ENCODE data around the gene CACNG7. TPM values are rescaled to one million over a fixed set of nuclear protein-coding genes. Genes with fewer than 3 reads are reported as not detected.

The CACNG7 gene, protein sequence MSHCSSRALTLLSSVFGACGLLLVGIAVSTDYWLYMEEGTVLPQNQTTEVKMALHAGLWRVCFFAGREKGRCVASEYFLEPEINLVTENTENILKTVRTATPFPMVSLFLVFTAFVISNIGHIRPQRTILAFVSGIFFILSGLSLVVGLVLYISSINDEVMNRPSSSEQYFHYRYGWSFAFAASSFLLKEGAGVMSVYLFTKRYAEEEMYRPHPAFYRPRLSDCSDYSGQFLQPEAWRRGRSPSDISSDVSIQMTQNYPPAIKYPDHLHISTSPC
- not detected in 2 replicates for total RNA-seq

DNA sequence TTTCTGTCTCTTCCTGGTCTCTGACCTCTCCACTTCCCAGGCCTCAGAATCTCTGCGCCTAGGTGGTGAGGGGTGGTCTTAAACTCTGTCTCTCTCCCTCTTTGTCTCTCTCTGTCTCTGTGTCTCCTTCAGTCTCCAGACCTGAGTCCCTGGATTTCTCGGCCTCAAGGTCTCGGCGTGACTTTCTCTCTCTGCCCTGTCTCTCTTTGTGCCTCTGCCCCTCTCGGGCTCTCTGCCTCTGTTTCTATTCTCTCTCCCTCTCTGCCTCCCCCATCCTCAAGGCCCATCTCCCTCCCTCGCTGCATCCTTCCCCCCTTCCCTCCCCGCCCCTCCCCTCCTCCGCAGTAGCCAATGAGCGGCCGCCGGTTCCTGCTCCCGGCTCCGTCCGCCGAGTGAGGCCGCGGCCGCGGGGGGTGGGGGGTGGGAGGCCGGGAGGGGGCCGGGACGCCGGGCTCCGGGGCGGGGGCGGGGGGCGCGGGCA is at the start of gene CACNG7:
TSS of gene CACNG7 (plus strand) at position 344 of the 481 bp plus-strand sequence. CDS start 3,554 bp downstream, outside the sequence.

DNA sequence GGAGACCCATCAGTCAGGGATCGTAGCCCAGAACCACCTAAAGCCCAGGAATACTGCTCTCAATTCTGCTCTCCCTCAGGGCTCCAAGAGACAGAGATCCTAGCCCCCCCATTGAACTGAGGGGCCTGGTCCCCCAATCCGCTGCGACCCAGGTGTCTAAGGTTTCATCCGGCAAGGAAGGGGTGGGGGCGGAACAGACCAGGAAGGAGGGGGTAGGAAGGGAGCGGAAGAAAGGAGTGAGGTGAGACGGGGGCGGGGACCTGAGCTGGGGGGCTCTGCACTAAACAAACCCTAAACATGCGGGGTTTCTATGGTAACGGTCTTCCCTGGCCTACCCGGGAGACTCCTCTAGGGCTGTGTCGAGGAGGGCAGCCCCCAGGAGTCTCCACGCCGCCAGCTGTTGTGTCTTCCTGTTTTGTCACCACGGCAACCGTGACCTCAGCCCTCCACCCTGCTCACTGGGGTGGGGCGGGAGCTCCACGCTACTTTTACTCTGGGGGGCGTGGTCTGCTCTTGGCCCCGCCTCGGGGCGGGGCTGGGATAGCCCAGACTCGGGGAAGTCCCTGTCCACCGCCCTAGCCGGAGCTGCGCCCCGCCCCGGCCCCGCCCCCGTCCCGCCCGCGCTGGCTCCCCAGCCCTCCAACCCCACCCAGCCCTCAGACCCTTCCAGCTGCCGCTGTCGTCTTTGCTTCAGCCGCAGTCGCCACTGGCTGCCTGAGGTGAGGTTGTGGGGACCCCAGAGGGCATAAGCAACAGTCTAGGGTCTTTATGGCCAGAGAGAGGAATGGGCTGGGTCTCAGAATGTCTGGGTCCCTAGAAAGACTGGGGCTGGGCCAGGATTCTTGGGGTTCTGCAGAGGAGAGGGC is 41.6 kb upstream of the CACNG7 start, which contains the start of gene MYADM:
TSS of gene MYADM (plus strand) at position 659 of the 866 bp plus-strand sequence. CDS start 5,647 bp downstream, outside the sequence.

DNA sequence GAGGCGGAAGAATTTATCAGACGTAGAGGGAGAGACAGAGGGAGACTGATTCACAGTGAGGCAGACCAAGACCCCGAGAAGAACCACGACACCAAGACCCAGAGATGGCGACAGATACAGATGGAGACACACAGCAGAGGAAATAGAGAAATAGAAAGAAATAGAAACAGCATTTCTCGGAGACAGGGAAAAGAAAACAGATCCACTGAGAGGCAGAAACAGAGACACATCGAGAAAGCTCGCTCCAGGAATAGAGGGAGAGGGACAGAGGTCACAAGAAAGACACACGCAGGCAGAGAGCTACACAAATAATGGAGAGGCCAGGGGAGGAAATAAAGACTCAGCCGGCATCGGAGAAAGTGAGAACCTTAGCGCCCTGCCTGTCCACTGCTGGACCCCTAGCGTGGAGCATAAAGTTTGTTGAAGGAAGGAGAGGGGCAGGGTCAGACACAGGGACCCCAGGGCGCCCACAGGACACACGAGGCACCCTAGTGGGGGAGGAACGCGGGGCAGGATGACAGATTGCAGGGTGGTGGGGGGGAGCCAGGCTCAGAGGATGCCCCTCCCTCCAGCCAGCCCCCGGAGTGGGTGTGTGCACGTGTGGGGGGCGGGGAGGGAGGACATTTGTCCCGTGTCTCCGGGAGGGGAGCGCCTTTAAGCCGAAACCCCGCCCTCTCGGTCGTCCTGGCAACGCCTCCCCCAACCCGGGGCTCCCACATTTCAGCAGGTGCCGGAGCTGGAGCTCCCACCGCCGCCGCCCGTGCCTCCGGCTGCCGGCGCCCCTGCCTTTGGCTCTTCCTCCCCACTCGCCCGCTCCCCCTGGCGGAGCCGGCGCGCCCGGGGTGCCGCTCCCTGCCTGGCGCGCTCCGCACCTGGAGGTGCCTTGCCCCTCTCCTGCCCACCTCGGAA is 27.3 kb upstream of the CACNG7 start, which contains the start of gene PRKCG:
TSS of gene PRKCG (plus strand) at position 716 of the 909 bp plus-strand sequence. CDS start 298 bp downstream, outside the sequence.

DNA sequence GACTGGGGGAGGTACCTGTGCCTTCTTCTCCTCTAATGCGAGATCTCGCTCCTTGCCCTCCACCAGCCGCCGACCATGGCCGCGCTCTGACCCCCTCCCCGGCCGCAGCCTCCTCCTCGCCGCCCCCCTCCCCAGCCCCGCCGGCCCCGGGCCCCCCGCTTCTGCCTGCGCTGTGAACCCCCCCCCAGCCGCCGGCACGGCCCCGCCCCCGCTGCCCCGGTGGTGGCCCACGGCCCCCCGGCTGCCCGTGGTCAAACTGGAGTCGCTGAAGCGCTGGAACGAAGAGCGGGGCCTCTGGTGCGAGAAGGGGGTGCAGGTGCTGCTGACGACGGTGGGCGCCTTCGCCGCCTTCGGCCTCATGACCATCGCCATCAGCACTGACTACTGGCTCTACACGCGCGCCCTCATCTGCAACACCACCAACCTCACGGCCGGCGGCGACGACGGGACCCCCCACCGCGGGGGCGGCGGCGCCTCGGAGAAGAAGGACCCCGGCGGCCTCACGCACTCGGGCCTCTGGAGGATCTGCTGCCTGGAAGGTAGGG is 53.9 kb downstream of the CACNG7 start, which contains the start of gene CACNG8:
TSS of gene CACNG8 (plus strand) at position 51 of the 545 bp plus-strand sequence.

DNA sequence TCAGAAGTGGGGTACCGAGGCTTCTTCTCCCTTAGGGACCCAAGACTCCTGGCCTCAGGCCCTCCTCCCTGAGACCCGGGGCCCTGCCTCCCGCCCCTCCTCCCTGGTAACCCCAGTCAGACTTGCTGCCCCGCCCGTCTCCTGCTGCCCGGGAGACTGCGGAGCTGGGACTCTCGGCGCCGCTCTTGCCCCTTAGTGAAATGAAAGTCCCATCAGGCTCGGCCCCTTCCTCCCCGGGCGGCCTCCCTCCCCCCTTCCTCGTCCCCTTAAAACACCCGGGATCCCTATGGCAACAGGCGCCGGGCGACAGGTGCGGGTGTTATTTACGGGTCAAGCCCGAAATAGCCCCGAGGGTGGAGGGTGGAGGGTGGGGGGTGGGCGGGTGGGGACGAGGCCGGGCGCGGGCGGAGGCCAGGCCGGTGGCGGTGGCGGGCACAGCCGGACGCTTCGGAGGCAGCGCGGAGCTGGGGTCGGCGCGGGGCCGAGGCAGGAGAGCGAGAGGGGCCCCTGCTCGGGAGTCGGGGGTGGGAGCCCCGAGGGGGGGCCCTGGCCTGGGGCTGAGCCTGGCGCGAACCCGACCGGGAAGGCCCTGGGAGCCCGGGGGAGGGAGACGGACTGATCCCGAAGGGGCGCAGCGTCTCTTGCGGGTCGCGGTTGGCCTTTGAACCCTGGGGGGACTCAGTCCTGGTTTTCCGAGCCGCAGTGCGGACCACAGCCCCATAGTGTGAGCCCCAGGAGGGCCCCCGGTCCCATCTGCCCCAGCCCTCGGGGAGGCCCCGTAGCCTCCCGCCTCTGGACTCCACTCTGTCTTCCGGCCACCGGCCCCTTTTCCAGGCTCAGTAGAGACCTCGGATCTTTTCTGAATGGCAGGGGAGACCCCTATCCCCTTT is 82.4 kb downstream of the CACNG7 start, which contains the start of gene CACNG6:
TSS of gene CACNG6 (plus strand) at position 414 of the 890 bp plus-strand sequence. CDS start 1,241 bp downstream, outside the sequence.

Other genes starting within 250 kb of the CACNG7 start
- gene NLRP12, start 85.0 kb upstream of the CACNG7 start, total RNA-seq = under 0.01 TPM in 1 of 2 replicates, not detected in the other
- 15.7 and 22.9 TPM in 2 replicates for gene MYADM, start 41.4 kb upstream of the CACNG7 start, total RNA-seq
- not detected in 2 replicates for gene PRKCG, start 27.1 kb upstream of the CACNG7 start, total RNA-seq
- not detected in 2 replicates for gene CACNG8, start 53.7 kb downstream of the CACNG7 start, total RNA-seq
- gene CACNG6, start 82.4 kb downstream of the CACNG7 start, total RNA-seq = not detected in 2 replicates
- gene VSTM1, start 154.6 kb downstream of the CACNG7 start, total RNA-seq = not detected in 2 replicates
- gene TARM1, start 172.1 kb downstream of the CACNG7 start, total RNA-seq = not detected in 2 replicates
- 0.33 and 0.39 TPM in 2 replicates for gene OSCAR, start 191.5 kb downstream of the CACNG7 start, total RNA-seq
- 13.0 and 14.6 TPM in 2 replicates for gene NDUFA3, start 193.6 kb downstream of the CACNG7 start, total RNA-seq
- gene TFPT, start 206.4 kb downstream of the CACNG7 start, total RNA-seq = 9.5 and 10.6 TPM in 2 replicates
- gene PRPF31, start 206.5 kb downstream of the CACNG7 start, total RNA-seq = 45.9 and 57.4 TPM in 2 replicates
- gene CNOT3, start 228.5 kb downstream of the CACNG7 start, total RNA-seq = 13.3 and 15.8 TPM in 2 replicates